Liver (tissue), 9 donors: ENCODE results near the gene RNF144A. TPM values are rescaled to one million over a fixed set of nuclear protein-coding genes. Genes with fewer than 3 reads are reported as not detected.
A peak's percentile ranks its signal among the peaks of the same experiment; 100 is the strongest.

ENCODE experiments used
- DNase-seq: peaks from one replicate; pipeline ENCODE4 v3.0.0-alpha.2; 2017; ENCODE audit warnings: low spot score
- H3K27ac ChIP-seq, 2 donors: one replicate each; pipeline ENCODE4 v1.7.0; 2013; ENCODE audit warnings: inconsistent platforms in 2 of 2, low read length in 2 of 2, control low read depth in 1 of 2, low read depth in 1 of 2, mild to moderate bottlenecking in 1 of 2
- H3K27me3 ChIP-seq, 4 donors: one replicate each; pipeline versions ENCODE4 v1.6.1 to v1.7.0; 2013; ENCODE audit warnings: low read length in 3 of 4, inconsistent platforms in 1 of 4, mild to moderate bottlenecking in 1 of 4, moderate library complexity in 1 of 4; ENCODE audit not compliant: control insufficient read depth in 4 of 4, insufficient read depth in 4 of 4
- H3K36me3 ChIP-seq, 4 donors: one replicate each; pipeline versions ENCODE4 v1.6.1 to v1.7.0; 2013; ENCODE audit warnings: low read length in 3 of 4, mild to moderate bottlenecking in 3 of 4, low read depth in 1 of 4, moderate library complexity in 1 of 4; ENCODE audit not compliant: control insufficient read depth in 4 of 4, insufficient read depth in 3 of 4
- H3K4me1 ChIP-seq, 4 donors: one replicate each; pipeline versions ENCODE4 v1.6.1 to v1.7.0; 2013; ENCODE audit warnings: low read length in 3 of 4, mild to moderate bottlenecking in 3 of 4, moderate library complexity in 1 of 4; ENCODE audit not compliant: control insufficient read depth in 4 of 4, insufficient read depth in 4 of 4
- H3K4me3 ChIP-seq, 3 donors: one replicate each; pipeline versions ENCODE4 v1.6.1 to v1.7.0; 2013; ENCODE audit warnings: low read length in 3 of 3, control low read depth in 1 of 3, low read depth in 1 of 3, mild to moderate bottlenecking in 1 of 3
- H3K9ac ChIP-seq, 2 donors: one replicate each; pipeline ENCODE4 v1.7.0; 2013; ENCODE audit warnings: low read length in 2 of 2, mild to moderate bottlenecking in 2 of 2, moderate library complexity in 2 of 2, control low read depth in 1 of 2, low read depth in 1 of 2
- H3K9me3 ChIP-seq, 4 donors: one replicate each; pipeline versions ENCODE4 v1.6.1 to v1.7.0; 2013; ENCODE audit warnings: low read length in 3 of 4; ENCODE audit not compliant: control insufficient read depth in 4 of 4
- CTCF ChIP-seq: fragments of 150-350 bp; IDR thresholded peaks from 2 replicates; pipeline ENCODE4 v1.5.1; 2017; ENCODE audit warnings: improper control_type of control experiment, low read depth, low read length; ENCODE audit not compliant: missing input control
- FOXA1 ChIP-seq: IDR thresholded peaks from 2 replicates; pipeline ENCODE4 v1.6.1; 2016; ENCODE audit warnings: antibody characterized with exemption
- FOXA2 ChIP-seq: IDR thresholded peaks from 2 replicates; pipeline ENCODE4 v1.6.1; 2016; ENCODE audit warnings: antibody characterized with exemption
- HNF4G ChIP-seq: IDR thresholded peaks from 2 replicates; pipeline ENCODE4 v1.6.1; 2016; ENCODE audit warnings: antibody characterized with exemption
- MAX ChIP-seq: IDR thresholded peaks from 2 replicates; pipeline ENCODE4 v1.6.1; 2016; ENCODE audit warnings: antibody characterized with exemption
- RAD21 ChIP-seq, 2 donors: IDR thresholded peaks; 2 replicates each; pipeline ENCODE4 v1.6.1; 2016; ENCODE audit warnings: antibody characterized with exemption in 2 of 2, mild to moderate bottlenecking in 2 of 2
- YY1 ChIP-seq: IDR thresholded peaks from 2 replicates; pipeline ENCODE4 v1.6.1; 2016; ENCODE audit warnings: antibody characterized with exemption, mild to moderate bottlenecking
- WGBS: extraction: QIAGEN DNeasy Blood & Tissue Kit; methylation state at CpG from one replicate; pipeline ENCODE4 v1.1.7; 2013; 5-methylcytosine and 5-hydroxymethylcytosine counted together
- polyA plus RNA-seq, 2 donors: library from polyadenylated mRNA; stranded (reverse) in 1 of 2; unstranded in 1 of 2; fragments of 200-250 nt in 1 of 2; fragments of >200 nt in 1 of 2; fragmentation: Nextera tagmentation in 1 of 2; extraction: Ambion mirVana in 1 of 2; gene quantifications; one replicate each; pipeline versions ENCODE4 v1.2.1 to v1.2.3, GENCODE V29; 2013 to 2015
- total RNA-seq, 2 donors: library from RNA; depleted of rRNA; stranded (reverse); fragments of >200 nt; gene quantifications; one replicate each; pipeline ENCODE4 v1.2.3, GENCODE V29; 2014
- TF ChIP-seq, protein P1 (sequence below): IDR thresholded peaks from 2 replicates; pipeline ENCODE4 v1.6.1; 2016; ENCODE audit warnings: antibody characterized with exemption
- donor health status: healthy.
- donor health status: healthy.
- donor health status: healthy.
- donor health status: healthy.
- donor health status: healthy.

RNF144A gene
- total and polyA plus RNA-seq, 4 donors: 1.0 to 10.4 (median 2.3) TPM

DNA sequence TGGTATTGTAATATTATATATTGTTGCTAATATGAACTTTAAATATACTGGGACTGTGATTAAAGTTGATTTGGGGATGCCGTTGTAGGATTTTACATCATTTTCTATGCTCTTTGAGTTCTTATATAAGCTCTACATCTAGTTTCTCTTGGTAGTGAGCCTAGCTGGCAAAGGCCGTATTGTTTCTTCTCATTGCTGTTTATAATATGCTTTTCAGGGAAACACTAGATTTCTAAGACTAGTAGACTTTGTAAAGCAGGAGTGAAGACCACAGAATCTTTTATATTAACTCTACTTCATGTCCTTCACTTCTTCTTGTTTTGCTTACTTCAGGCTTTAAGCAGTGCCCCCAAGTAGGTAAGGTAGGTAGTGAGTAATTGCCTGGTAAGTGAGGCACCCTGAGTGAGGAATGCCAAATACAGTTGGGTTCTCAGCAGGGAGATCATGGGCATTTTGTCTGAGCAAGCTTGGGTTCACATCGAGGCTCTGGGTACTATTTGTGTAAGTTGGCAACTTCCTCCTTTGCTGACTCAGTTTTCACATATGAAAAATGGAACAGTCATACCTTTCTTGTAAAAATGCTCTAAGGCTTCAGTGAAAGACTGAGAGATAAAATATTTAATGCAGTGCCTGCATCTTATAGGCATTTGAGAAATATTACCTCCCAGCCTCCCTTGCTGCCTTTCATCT, 96.4 kb downstream of the RNF144A start:
- Histone ChIP-seq H3K4me3 (no peak overlapping the region), H3K4me1 (no peaks in the 10 kb centered on the region), H3K9me3 (no peaks in the 10 kb centered on the region), H3K36me3 (no peaks in the 10 kb centered on the region), H3K27ac (no peak overlapping the region), H3K9ac (no peak overlapping the region), H3K27me3 (no peaks in the 10 kb centered on the region)
- no peak for DNase-seq
- 75% methylated on average over 3 of the region's 3 CpGs for WGBS
- TF ChIP-seq FOXA2 (no peak), HNF4G (no peak), YY1 (no peak), CTCF (no peak)
- TF ChIP-seq, protein P1, sequence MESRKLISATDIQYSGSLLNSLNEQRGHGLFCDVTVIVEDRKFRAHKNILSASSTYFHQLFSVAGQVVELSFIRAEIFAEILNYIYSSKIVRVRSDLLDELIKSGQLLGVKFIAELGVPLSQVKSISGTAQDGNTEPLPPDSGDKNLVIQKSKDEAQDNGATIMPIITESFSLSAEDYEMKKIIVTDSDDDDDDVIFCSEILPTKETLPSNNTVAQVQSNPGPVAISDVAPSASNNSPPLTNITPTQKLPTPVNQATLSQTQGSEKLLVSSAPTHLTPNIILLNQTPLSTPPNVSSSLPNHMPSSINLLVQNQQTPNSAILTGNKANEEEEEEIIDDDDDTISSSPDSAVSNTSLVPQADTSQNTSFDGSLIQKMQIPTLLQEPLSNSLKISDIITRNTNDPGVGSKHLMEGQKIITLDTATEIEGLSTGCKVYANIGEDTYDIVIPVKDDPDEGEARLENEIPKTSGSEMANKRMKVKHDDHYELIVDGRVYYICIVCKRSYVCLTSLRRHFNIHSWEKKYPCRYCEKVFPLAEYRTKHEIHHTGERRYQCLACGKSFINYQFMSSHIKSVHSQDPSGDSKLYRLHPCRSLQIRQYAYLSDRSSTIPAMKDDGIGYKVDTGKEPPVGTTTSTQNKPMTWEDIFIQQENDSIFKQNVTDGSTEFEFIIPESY: no peak

DNA sequence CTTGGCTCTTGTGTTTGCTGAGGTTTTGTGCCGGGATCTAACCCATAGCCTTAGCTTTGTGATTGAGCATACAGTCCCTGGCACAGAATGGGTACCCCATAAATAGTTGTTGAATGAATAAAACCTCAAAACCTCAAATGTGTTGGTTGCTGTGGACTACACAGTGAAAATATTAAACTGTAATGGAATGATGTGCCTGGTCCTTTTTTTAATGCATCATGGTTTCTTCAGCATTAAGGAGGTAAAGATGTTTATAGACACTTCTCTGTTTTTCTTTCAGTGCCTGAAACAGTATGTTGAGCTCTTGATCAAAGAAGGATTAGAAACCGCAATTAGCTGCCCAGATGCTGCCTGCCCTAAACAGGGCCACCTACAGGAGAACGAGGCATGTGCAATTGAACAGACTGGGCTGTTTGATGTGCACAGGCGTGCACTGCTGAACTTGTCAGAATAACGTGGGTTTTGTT, 97.0 kb downstream of the RNF144A start:
- Histone ChIP-seq H3K27ac (no peak overlapping the region), H3K4me1 (no peaks in the 10 kb centered on the region), H3K9me3 (no peaks in the 10 kb centered on the region), H3K4me3 (no peak overlapping the region), H3K36me3 (no peaks in the 10 kb centered on the region), H3K27me3 (no peaks in the 10 kb centered on the region), H3K9ac (no peak overlapping the region)
- TF ChIP-seq MAX (no peak), RAD21 (IDR thresholded peaks at IDR 0.05) (peak in 1 of 2 donors; percentile 40)
- 76% methylated on average over 5 of the region's 5 CpGs for WGBS
- DNase-seq: no peak

GRCh38 chr2:7015007-7015950, 98.1 kb downstream of the RNF144A start:
- no peaks in the 10 kb centered on the region for H3K36me3 ChIP-seq
- no peak for TF ChIP-seq FOXA1
- H3K4me3 ChIP-seq: no peak overlapping the region
- H3K9ac ChIP-seq: no peak overlapping the region
- H3K27ac ChIP-seq: no peak overlapping the region
- no peaks in the 10 kb centered on the region for H3K4me1 ChIP-seq
- H3K27me3 ChIP-seq: no peaks in the 10 kb centered on the region
- H3K9me3 ChIP-seq: no peaks in the 10 kb centered on the region
- no peak for DNase-seq
- 86% methylated on average over 12 of the region's 12 CpGs for WGBS
